Thyroid gland (tissue), 4 donors: ENCODE data around the gene LARGE1.

Experiments
- CTCF ChIP-seq, 6 experiments: fragments of 200-600 bp in 3 of 6; fragments of 450-650 bp in 3 of 6; sonication (generic) in 3 of 6; IDR thresholded peaks; one replicate each; pipeline ENCODE4 v1.5.1; 2016 to 2019; ENCODE audit warnings: antibody characterized with exemption in 6 of 6, mild to moderate bottlenecking in 2 of 6, inconsistent platforms in 1 of 6, moderate library complexity in 1 of 6
- POLR2A ChIP-seq, 2 donors: fragments of 450-650 bp; IDR thresholded peaks; one replicate each; pipeline ENCODE4 v1.6.1; 2017; ENCODE audit warnings: antibody characterized with exemption in 2 of 2, mild to moderate bottlenecking in 2 of 2, moderate library complexity in 1 of 2

- TF ChIP-seq CTCF (IDR thresholded peaks at IDR 0.05): no peak
- TF ChIP-seq POLR2A (IDR thresholded peaks at IDR 0.05): no peak
Observed at GRCh38 chr22:33255791-33256190, 664.5 kb downstream of the LARGE1 start.
